HepG2 (cell line): Measurements from ENCODE around the gene SNRNP48. TPM values are rescaled to one million over a fixed set of nuclear protein-coding genes. Genes with fewer than 3 reads are reported as not detected.

ENCODE experiments used
- FOXK2 ChIP-seq: fragments of 450-650 bp; IDR thresholded peaks from 2 replicates; pipeline ENCODE4 v1.6.1; 2016
- HMGXB4 ChIP-seq, 2 experiments: sonication (generic) in 1 of 2; formaldehyde crosslinking in 1 of 2; IDR thresholded peaks; 2 replicates each; pipeline versions ENCODE4 v1.4.0 to v1.6.1; 2018 to 2020; ENCODE audit warnings: missing genetic modification reagents in 2 of 2, borderline replicate concordance in 1 of 2, low read depth in 1 of 2, mild to moderate bottlenecking in 1 of 2, missing biosample characterization in 1 of 2
- NFKBIZ ChIP-seq: IDR thresholded peaks from 2 replicates; pipeline ENCODE4 v1.6.1; 2018; ENCODE audit warnings: missing genetic modification reagents, missing compliant biosample characterization
- NR3C1 ChIP-seq: sonication (generic); formaldehyde crosslinking; IDR thresholded peaks from 2 replicates; pipeline ENCODE4 v1.4.0; 2020; ENCODE audit warnings: missing genetic modification reagents
- SAFB2 ChIP-seq: sonication (generic); formaldehyde crosslinking; IDR thresholded peaks from 2 replicates; pipeline ENCODE4 v1.5.1; 2020; ENCODE audit warnings: missing genetic modification reagents, low read depth, mild to moderate bottlenecking, borderline replicate concordance
- SUZ12 ChIP-seq: fragments of 150-350 bp; IDR thresholded peaks from 2 replicates; pipeline ENCODE4 v1.6.1; 2014; ENCODE audit warnings: low read depth, low read length
- TBL1XR1 ChIP-seq: fragments of 150-350 bp; IDR thresholded peaks from 2 replicates; pipeline ENCODE4 v1.6.1; 2014; ENCODE audit warnings: borderline replicate concordance, low read length; ENCODE audit not compliant: partially characterized antibody
- TBX3 ChIP-seq: fragments of 450-650 bp; IDR thresholded peaks from 2 replicates; pipeline ENCODE4 v1.6.1; 2017; ENCODE audit warnings: antibody characterized with exemption, mild to moderate bottlenecking, inconsistent platforms, borderline replicate concordance
- U2AF2 ChIP-seq: fragments of 200-400 bp; formaldehyde crosslinking; IDR thresholded peaks from 2 replicates; pipeline ENCODE4 v1.6.1; 2017; ENCODE audit warnings: low read depth, mild to moderate bottlenecking, low read length
- ZBTB21 ChIP-seq: sonication (generic); formaldehyde crosslinking; IDR thresholded peaks from 2 replicates; pipeline ENCODE4 v1.4.0; 2020; ENCODE audit warnings: missing genetic modification reagents
- ZFX ChIP-seq: sonication (generic); formaldehyde crosslinking; IDR thresholded peaks from 2 replicates; pipeline ENCODE4 v1.4.0; 2020; ENCODE audit warnings: mild to moderate bottlenecking, low read depth, missing genetic modification reagents, moderate library complexity
- ZNF296 ChIP-seq: sonication (generic); formaldehyde crosslinking; conservative IDR thresholded peaks from 2 replicates; pipeline ENCODE4 v1.5.0; 2020; ENCODE audit warnings: mild to moderate bottlenecking, missing genetic modification reagents
- ZNF562 ChIP-seq: sonication (generic); formaldehyde crosslinking; IDR thresholded peaks from 2 replicates; pipeline ENCODE4 v1.8.0; 2022; ENCODE audit warnings: missing genetic modification reagents, borderline replicate concordance
- ZNF567 ChIP-seq: sonication (generic); formaldehyde crosslinking; IDR thresholded peaks from 2 replicates; pipeline ENCODE4 v1.8.1; 2023; ENCODE audit warnings: mild to moderate bottlenecking, missing genetic modification reagents, borderline replicate concordance
- ZNF598 ChIP-seq: sonication (generic); formaldehyde crosslinking; IDR thresholded peaks from 2 replicates; pipeline ENCODE4 v1.5.1; 2020; ENCODE audit warnings: mild to moderate bottlenecking, missing genetic modification reagents, borderline replicate concordance
- ZNF713 ChIP-seq: sonication (generic); formaldehyde crosslinking; IDR thresholded peaks from 2 replicates; pipeline ENCODE4 v1.4.0; 2020; ENCODE audit warnings: mild to moderate bottlenecking, missing genetic modification reagents
- ZNF770 ChIP-seq: sonication (generic); formaldehyde crosslinking; IDR thresholded peaks from 2 replicates; pipeline ENCODE4 v1.5.0; 2020; ENCODE audit warnings: mild to moderate bottlenecking, missing genetic modification reagents
- polyA plus RNA-seq, 8 experiments: library from polyadenylated mRNA; depleted of rRNA in 3 of 8; stranded (reverse) in 7 of 8; unstranded in 1 of 8; fragments of >200 nt; fragmentation: Illumina TruSeq in 4 of 8; extraction: Trizol in 4 of 8; gene quantifications; 2 replicates each; pipeline versions ENCODE4 v1.2.1 to v1.2.3, GENCODE V29; 2011 to 2016; ENCODE audit warnings: low read depth in 4 of 8, missing spikeins in 1 of 8, mixed read lengths in 1 of 8; ENCODE audit not compliant: insufficient read depth in 1 of 8
- total RNA-seq, 5 experiments: library from RNA; depleted of rRNA; stranded (reverse); fragments of >200 nt; fragmentation: Illumina TruSeq; extraction: Trizol; gene quantifications; 2 replicates each; pipeline ENCODE4 v1.2.3, GENCODE V29; 2016; ENCODE audit warnings: low read depth in 1 of 5
- TF ChIP-seq, protein P1 (sequence below): sonication (generic); formaldehyde crosslinking; IDR thresholded peaks from 2 replicates; pipeline ENCODE4 v1.4.0; 2020; ENCODE audit warnings: mild to moderate bottlenecking, missing genetic modification reagents
- TF ChIP-seq, protein P2 (sequence below): IDR thresholded peaks from 2 replicates; pipeline ENCODE4 v1.6.1; 2016; ENCODE audit warnings: mild to moderate bottlenecking

SNRNP48 gene
- total and polyA plus RNA-seq, 2 of the 13 experiments (the other 11 are each of a cell fraction or from before 2014, with no cell fraction given): 17.5 to 47.5 TPM

DNA sequence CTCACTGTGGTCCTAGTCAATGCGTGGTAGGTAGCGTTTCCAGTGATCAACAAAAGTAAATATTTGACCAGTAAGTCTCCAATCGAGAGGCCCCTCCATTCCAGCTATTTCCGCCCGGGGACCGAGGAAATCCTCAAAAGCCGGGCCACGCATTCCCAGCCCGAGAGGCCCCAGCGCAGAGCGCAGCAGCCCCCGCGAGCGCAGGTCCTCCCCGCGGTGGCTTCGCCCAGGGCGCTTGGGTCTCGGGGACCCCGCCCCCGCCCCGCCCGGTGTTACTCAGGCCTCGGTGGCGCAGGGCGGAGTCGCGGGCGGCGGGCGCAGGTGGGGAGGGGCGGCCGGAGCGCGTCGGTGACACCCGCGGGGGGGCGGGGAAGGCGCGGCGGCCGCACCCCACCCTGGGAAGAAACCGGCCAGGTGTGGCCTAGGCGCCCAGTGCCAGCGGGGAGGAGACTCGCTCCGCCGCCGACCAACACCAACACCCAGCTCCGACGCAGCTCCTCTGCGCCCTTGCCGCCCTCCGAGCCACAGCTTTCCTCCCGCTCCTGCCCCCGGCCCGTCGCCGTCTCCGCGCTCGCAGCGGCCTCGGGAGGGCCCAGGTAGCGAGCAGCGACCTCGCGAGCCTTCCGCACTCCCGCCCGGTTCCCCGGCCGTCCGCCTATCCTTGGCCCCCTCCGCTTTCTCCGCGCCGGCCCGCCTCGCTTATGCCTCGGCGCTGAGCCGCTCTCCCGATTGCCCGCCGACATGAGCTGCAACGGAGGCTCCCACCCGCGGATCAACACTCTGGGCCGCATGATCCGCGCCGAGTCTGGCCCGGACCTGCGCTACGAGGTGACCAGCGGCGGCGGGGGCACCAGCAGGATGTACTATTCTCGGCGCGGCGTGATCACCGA, 48.6 kb upstream of the SNRNP48 start, which contains the start of gene DSP (continued):
- TF ChIP-seq SAFB2: peak; percentile 85; the same call in 1 of the 2 replicates
- TF ChIP-seq NFKBIZ (CRISPR knock-in tag): no peak; the same call in 1 of the 2 replicates
- TF ChIP-seq FOXK2: no peak
- TF ChIP-seq ZNF770: peak; percentile 71
- no peak for TF ChIP-seq ZNF713 (CRISPR knock-in tag)
- TF ChIP-seq ZBTB21 (CRISPR knock-in tag): no peak
- TF ChIP-seq SUZ12: no peak
- TF ChIP-seq HMGXB4 (CRISPR knock-in tag; IDR thresholded peaks at IDR 0.05; ENCODE audit: borderline replicate concordance in 1 of 2, low read depth in 1 of 2): peak; percentile 47 to 90; a peak in 3 of 4 replicates
- TF ChIP-seq ZNF567 (CRISPR knock-in tag): no peak
- TF ChIP-seq, protein P1, sequence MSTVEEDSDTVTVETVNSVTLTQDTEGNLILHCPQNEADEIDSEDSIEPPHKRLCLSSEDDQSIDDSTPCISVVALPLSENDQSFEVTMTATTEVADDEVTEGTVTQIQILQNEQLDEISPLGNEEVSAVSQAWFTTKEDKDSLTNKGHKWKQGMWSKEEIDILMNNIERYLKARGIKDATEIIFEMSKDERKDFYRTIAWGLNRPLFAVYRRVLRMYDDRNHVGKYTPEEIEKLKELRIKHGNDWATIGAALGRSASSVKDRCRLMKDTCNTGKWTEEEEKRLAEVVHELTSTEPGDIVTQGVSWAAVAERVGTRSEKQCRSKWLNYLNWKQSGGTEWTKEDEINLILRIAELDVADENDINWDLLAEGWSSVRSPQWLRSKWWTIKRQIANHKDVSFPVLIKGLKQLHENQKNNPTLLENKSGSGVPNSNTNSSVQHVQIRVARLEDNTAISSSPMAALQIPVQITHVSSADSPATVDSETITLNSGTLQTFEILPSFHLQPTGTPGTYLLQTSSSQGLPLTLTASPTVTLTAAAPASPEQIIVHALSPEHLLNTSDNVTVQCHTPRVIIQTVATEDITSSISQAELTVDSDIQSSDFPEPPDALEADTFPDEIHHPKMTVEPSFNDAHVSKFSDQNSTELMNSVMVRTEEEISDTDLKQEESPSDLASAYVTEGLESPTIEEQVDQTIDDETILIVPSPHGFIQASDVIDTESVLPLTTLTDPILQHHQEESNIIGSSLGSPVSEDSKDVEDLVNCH (CRISPR knock-in tag): no peak; the same call in 1 of the 2 replicates
- TF ChIP-seq ZNF296 (CRISPR knock-in tag): no peak
- peak; percentile 88 for TF ChIP-seq TBL1XR1
- TF ChIP-seq U2AF2: no peak
- peak; percentile 92 for TF ChIP-seq ZFX (CRISPR knock-in tag)
- TF ChIP-seq ZNF562 (CRISPR knock-in tag): no peak; the same call in 1 of the 2 replicates
- no peak for TF ChIP-seq TBX3
- TF ChIP-seq, protein P2, sequence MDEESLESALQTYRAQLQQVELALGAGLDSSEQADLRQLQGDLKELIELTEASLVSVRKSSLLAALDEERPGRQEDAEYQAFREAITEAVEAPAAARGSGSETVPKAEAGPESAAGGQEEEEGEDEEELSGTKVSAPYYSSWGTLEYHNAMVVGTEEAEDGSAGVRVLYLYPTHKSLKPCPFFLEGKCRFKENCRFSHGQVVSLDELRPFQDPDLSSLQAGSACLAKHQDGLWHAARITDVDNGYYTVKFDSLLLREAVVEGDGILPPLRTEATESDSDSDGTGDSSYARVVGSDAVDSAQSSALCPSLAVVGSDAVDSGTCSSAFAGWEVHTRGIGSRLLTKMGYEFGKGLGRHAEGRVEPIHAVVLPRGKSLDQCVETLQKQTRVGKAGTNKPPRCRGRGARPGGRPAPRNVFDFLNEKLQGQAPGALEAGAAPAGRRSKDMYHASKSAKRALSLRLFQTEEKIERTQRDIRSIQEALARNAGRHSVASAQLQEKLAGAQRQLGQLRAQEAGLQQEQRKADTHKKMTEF (CRISPR knock-in tag): peak; percentile 99
- TF ChIP-seq NR3C1 (CRISPR knock-in tag): no peak
- TF ChIP-seq ZNF598 (CRISPR knock-in tag): no peak
